GM10248 (cell line): Measurements from ENCODE around the gene SOS1.

Experiments used
- CTCF ChIA-PET: fragments of 300-600 bp; sonication (Branson Sonifier 250); formaldehyde crosslinking; extraction: SDS; loops from one replicate; lab custom pipeline; 2021; ENCODE audit warnings: antibody characterized with exemption; lab: Yijun Ruan, JAX
- POLR2A ChIA-PET: fragments of 350-650 bp; sonication (Branson Sonifier 250); formaldehyde crosslinking; extraction: SDS; loops from one replicate; lab custom pipeline; 2020; ENCODE audit warnings: antibody characterized with exemption; lab: Yijun Ruan, JAX
- DNase-seq: peaks from one replicate; pipeline ENCODE4 v3.0.0; 2012; ENCODE audit errors: extremely low spot score
- CTCF ChIP-seq: IDR thresholded peaks from 2 replicates; pipeline ENCODE4 v1.5.1; 2012; ENCODE audit warnings: mild to moderate bottlenecking, low read depth; ENCODE audit errors: extremely low read depth, missing control alignments, control extremely low read depth

SOS1 gene

GRCh38 chr2:38991899-38992298 lies 129.0 kb downstream of the SOS1 start:
- ChIA-PET POLR2A (no interaction called here), CTCF (interaction anchor here (3.1 kb wide), 1 partner anchor 236 kb away, joined by 15 read pairs; no protein-coding TSS in a partner anchor)
- DNase-seq: no peak
- TF ChIP-seq CTCF: no peak

- DNase-seq: no peak
- CTCF ChIA-PET: interaction anchor here (1.4 to 1.9 kb wide), 3 partner anchors 12 to 41 kb away, joined by 4 to 6 read pairs (median 5); no protein-coding TSS in a partner anchor
- POLR2A ChIA-PET: no interaction called here
- TF ChIP-seq CTCF: no peak
These were observed 132.1 kb downstream of the SOS1 start for GRCh38 chr2:38988716-38989115.

DNA sequence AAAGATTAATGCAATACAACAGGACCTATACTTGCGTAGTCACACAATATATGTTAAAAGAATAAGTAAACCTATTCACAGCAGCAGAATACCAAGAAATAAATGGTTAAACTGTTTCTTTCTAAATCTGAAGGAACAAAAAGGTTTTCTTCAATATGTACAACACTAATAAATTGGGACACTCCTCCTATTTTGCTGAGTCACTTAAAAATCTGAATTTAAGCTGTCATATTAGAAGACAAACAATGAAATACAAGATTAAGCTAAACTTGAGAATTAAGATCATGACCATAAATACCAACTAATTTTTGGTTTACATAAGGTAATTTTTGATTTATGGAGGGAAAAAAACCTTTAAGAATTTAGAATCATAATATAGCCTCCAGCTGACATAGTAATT lies 138.4 kb downstream of the SOS1 start:
- ChIA-PET POLR2A (no interaction called here), CTCF (interaction anchor here (1.0 to 1.1 kb wide), 3 partner anchors 10 to 11 kb away, joined by 3 to 4 read pairs (median 3); no protein-coding TSS in a partner anchor)
- no peak for DNase-seq
- no peak for TF ChIP-seq CTCF

DNA sequence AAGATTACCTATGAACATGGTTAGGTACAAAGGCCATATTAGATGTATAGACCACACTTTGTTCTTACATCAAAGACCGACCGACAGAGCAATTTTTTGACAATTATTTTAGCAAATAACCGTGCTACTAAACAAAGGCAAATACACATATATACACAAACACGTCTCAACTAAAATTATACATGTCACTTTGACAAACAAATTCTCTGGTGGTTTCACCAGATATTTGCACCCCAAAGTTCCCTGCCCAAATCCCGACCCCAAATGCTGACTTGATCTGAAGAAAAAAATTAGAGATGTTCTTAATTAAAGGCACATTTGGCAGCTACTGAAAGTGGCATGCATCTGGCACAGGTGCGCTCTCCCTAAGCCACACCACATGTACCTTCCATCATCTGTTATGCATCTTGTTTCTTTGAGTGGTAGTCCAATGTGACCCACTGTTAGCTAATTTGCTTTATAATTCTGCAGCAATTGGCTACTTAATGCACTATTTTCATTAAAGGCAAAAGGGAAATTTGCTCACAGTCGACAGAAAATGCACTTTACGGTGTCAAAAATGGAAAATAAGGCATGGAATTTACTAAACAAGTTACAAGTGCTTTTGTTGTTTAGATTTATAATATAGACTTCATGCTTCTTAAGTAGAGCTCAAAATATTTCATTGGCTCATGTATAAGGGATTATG lies 139.0 kb downstream of the SOS1 start:
- ChIA-PET POLR2A (no interaction called here), CTCF (interaction anchor here (1.0 to 1.1 kb wide), 3 partner anchors 9 to 12 kb away, joined by 3 to 4 read pairs (median 3); no protein-coding TSS in a partner anchor)
- no peak for TF ChIP-seq CTCF
- no peak for DNase-seq

DNA sequence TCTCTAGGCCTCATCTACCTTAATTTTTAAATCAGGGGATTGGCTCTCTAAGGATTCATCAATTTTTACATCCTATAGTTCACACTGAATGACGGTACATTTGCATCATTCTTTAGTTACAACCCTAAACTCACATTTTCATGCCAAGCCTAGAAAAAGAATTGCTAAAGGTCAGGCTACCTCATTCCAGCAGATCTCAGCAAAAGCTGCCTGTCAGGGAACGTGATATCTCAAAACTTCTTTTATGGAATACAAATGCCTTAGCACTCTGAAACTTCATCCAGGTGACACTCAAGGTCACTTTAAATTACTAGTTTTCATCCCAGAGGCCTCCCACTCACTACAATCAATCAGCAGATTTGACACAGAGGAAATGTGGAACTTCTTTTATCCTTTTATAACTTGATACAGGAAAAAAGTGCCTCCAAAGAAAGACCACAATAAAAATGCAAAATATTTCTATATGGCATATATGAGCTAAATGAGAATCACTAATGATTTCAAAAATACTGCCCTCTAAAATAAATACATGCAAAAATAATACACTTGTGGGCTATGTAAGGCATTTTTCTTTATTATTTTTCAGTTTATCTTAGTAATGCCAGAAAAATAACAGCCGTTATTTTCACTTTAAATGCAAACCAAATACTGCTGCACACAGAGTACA lies 139.7 kb downstream of the SOS1 start:
- ChIA-PET POLR2A (no interaction called here), CTCF (no interaction called here)
- TF ChIP-seq CTCF: no peak
- no peak for DNase-seq

GRCh38 chr2:38978908-38979307 lies 141.9 kb downstream of the SOS1 start:
- no peak for DNase-seq
- TF ChIP-seq CTCF: no peak
- CTCF ChIA-PET: interaction anchor here (2.0 kb wide), 1 partner anchor 32 kb away, joined by 8 read pairs; no protein-coding TSS in a partner anchor
- POLR2A ChIA-PET: no interaction called here
